GM19025 (cell line): ENCODE measurements around the gene TMEM187.

Experiments
- ATAC-seq: cut with Tn5 transposase; IDR thresholded peaks from one replicate; pipeline ENCODE4 v1.9.1; 2021; ENCODE audit warnings: mild to moderate bottlenecking, low read depth, moderate library complexity; ENCODE audit not compliant: unreplicated experiment

The TMEM187 gene

DNA sequence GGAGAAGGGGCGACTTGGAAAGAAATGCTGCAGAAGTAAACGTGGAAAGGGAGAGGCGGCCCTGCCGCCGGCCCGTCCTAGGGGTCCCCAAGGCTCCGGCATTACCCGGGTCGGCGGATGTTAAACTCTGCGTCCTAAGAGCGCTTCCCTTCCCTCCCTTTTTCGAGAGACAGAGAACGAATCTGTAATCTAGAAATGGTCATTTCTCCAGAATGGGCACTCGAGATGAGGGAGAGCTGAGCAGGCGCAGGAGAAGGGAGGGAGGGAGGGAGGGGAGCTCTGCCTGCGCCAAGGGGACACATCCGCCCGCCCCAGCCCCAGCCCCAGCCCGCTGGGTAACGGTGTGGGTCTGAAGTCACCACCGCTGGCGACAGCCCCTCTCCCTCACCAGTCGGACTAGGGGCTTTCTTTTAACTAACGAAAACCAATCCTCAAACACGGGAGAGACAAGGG lies 2.6 kb upstream of the TMEM187 start:
- ATAC-seq, result no peak

DNA sequence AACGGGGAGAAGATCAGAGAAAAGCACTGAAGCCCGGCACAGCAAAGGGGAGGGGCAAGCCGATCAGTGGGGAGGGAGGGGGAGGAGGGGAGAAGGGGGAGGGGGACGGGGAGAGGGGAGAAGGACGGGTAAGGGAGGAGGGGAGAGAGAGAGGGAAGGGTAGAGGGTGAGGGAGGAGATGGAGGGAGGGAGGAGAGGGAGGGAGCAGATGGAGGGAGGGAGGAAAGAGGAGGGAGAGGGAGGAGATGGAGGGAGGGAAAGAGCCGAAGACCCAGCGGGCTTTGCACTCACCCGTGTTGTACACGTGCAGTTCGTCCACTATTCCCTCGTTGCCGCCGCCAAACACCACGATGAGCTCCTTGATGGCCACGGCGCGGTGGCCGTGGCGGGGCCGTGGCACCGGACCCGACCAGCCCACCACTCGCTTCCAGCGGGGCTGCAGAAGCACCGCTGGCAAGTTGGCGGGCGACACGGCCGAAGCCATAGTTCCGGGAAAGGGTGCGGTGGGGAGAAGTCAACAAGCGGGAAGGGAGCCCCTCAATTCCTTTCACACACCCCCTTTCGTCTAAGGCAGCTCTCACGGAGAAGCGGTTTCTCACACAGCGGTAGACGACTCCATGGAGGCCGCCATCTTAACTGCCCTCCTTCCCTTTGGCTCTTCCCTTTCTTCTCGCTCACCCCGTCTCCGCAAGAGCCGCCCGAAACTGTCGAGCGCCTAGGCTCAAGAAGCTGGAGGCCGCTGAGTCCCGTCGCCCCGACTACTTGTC lies 2.0 kb upstream of the TMEM187 start:
- no peak for ATAC-seq

- peak; percentile 26 for ATAC-seq
Measured at GRCh38 chrX:153971124-153971449, 1.5 kb upstream of the TMEM187 start.

- ATAC-seq, result peak; percentile 36
Measured at GRCh38 chrX:153971450-153972367, 845 bp upstream of the TMEM187 start, which contains the start of gene HCFC1. Gene HCFC1, minus strand, starts transcription at chrX:153971818. Its CDS starts 978 bp downstream, at chrX:153970840.

- ATAC-seq, result no peak
Measured at GRCh38 chrX:153973127-153974002, 811 bp downstream of the TMEM187 start.

DNA sequence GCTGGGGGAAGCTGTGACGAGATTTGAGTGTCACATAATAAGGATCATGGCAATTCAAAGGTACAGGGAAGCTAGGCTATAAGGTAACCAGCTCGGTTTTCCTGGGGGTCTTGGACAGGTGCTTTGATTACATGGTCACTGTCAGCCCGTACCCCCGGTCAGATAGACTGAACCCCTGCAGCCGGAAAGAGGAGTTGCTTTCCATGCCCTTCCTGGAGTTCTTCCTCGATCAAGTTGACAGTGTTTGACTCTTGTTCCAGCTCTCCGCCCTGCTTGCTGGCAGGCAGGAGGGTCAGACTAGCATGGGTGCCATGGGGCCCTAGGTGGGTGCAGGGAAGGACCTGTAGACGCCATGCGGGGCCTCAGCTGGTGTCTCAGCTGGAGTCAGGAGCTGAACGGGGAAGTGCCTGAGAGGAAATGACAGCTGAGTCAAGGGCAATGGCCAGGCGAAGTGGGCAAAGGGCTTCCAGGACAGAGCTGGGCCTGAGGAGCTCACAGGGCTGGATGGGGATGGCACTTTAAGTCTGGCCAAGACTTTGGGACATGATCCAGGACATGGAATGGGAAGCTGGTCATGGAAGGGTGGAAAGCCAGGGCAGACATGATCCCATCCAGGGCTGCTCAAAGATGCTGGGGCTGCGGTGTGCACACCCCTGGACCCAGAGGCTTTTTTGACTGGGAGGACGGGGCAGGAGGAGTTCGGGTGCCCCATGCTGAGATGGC lies 1.6 kb downstream of the TMEM187 start:
- no peak for ATAC-seq

GRCh38 chrX:153974726-153975286 lies 2.3 kb downstream of the TMEM187 start:
- ATAC-seq, result no peak

DNA sequence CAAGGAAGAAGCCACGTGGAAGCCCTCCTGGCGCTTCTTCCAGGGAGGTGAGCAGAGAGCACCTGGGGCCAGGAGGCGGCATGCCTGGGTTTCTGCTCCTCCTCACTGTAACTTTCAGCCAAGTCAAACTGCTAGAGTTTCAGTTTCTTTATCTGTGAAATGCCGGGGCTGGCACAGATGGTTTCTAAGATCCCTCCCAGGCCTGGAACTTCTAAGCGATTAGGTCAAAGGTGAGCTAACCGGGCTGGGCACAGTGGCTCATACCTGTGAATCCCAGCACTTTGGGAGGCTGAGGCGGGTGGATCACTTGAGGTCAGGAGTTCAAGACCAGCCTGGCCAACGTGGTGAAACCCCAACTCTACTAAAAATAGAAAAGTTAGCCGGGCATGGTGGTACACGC lies 7.8 kb downstream of the TMEM187 start:
- ATAC-seq, result peak; percentile 66

- ATAC-seq, result no peak
Measured at GRCh38 chrX:153981231-153981630, 8.7 kb downstream of the TMEM187 start.

GRCh38 chrX:153981771-153982533 lies 9.4 kb downstream of the TMEM187 start:
- ATAC-seq, result no peak

DNA sequence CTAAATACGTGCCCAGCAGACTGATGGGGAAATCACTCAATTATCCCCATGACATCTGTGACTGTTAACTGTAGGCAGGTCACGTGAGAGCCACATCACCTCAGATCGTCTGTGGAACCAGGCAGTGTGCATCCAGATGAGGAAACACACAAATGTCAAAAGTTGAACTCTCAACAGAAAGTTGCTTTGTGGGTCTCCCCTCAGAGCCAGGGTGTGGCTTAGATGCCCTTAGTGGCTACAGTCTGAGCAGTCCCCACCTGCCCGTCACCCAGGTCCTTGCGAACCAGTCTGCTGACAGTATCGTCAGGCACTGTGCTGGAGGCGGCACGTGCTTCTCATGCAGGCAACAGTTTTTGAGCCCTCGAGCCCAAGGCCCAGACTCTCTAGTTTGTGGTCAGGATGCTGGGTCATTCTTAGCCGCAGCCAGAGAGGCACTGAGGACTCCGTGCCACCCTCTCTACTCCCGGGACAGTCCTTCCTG lies 10.8 kb downstream of the TMEM187 start:
- ATAC-seq, result no peak

GRCh38 chrX:153984351-153985178 lies 12.0 kb downstream of the TMEM187 start:
- ATAC-seq, result no peak

DNA sequence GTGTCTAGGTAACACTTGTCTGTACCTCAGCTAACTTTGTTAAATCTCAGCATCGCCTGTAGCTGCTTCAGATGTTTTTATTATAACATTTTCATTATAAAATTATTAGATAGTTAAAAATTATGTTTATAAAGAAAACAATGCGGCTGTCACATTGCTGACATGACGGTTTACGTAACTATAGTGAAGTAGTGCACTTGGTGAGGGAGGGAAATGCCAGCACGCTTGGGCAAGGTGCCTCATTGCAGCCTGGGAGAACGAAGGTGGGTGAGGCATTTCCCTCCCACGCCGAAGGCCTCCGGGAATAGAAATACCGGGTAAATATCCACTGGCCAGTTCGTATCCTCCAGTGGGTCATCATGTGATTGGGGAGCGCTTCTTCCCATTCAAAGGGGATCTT lies 15.9 kb downstream of the TMEM187 start:
- ATAC-seq, result no peak

GRCh38 chrX:153989973-153990655 lies 17.6 kb downstream of the TMEM187 start:
- no peak for ATAC-seq

- no peak for ATAC-seq
Measured at GRCh38 chrX:153991013-153991580, 18.5 kb downstream of the TMEM187 start.

DNA sequence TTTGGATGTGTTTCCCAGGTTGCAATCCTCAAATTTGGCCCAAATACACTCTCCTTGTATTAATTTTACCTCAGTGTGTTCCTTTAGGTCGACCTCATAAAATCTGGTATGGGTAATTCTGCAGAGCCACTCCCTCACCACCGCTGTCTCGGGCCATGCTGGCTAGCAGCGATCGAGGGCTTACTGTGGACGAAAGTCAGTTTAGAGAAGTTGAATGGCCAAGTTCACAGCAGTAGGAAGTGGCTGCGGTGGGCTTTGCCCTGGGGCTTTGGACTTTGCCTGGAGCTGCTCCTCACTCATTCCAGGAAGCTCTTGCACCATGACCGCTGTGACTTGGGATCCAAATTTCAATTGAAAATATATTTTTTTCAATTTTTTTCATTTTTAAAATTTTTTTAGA lies 19.6 kb downstream of the TMEM187 start:
- no peak for ATAC-seq

DNA sequence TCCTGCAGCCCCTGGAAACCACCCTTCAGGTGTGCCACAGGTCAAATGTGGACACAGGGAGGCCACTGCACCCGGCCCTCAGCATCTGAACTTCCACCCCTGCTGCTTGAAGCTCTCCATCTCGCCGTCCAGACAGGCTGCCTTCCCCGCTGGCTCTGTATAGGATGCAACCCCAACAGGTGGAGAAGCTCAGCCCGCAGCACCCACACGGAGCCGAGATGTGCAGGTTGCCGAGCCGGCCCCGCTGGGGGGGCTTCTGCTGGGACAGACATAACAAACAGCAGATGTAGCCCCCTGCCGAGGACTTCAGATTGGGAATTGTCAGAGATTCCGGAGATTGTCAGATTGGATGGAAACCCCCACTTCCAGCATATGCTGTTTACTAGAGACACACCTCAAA lies 20.5 kb downstream of the TMEM187 start:
- ATAC-seq, result no peak
